Measurements from ENCODE around the gene U2AF2. TPM values are rescaled to one million over a fixed set of nuclear protein-coding genes. Genes with fewer than 3 reads are reported as not detected.

The U2AF2 gene
- total and polyA plus RNA-seq, 9 of the 15 experiments (the other 6 are each of a cell fraction or from before 2014, with no cell fraction given), result 3.0 to 331 (median 157) TPM

DNA sequence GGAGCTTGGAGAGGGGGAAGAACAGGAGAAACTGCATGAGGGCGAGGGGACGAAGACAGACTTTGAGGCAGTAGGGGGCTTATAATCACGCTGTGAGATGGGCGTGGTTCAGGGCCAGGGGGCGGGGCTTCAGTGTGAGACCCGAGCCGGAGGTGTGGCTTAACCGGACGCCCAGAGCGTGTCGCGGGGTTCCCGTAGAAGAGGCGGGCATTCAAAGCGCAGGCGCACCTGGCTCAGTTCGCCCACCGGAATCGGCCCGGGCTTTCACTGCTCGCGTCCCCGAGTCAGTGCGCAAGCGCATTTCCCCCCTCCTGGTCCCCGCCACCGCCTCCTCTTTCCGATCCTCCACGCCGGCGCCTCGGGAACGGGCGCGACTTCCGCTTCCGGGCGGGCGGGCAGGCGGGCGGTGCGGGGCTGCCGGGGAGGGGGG is 49.6 kb upstream of the U2AF2 start (continued):
- TF ChIP-seq, protein P1, sequence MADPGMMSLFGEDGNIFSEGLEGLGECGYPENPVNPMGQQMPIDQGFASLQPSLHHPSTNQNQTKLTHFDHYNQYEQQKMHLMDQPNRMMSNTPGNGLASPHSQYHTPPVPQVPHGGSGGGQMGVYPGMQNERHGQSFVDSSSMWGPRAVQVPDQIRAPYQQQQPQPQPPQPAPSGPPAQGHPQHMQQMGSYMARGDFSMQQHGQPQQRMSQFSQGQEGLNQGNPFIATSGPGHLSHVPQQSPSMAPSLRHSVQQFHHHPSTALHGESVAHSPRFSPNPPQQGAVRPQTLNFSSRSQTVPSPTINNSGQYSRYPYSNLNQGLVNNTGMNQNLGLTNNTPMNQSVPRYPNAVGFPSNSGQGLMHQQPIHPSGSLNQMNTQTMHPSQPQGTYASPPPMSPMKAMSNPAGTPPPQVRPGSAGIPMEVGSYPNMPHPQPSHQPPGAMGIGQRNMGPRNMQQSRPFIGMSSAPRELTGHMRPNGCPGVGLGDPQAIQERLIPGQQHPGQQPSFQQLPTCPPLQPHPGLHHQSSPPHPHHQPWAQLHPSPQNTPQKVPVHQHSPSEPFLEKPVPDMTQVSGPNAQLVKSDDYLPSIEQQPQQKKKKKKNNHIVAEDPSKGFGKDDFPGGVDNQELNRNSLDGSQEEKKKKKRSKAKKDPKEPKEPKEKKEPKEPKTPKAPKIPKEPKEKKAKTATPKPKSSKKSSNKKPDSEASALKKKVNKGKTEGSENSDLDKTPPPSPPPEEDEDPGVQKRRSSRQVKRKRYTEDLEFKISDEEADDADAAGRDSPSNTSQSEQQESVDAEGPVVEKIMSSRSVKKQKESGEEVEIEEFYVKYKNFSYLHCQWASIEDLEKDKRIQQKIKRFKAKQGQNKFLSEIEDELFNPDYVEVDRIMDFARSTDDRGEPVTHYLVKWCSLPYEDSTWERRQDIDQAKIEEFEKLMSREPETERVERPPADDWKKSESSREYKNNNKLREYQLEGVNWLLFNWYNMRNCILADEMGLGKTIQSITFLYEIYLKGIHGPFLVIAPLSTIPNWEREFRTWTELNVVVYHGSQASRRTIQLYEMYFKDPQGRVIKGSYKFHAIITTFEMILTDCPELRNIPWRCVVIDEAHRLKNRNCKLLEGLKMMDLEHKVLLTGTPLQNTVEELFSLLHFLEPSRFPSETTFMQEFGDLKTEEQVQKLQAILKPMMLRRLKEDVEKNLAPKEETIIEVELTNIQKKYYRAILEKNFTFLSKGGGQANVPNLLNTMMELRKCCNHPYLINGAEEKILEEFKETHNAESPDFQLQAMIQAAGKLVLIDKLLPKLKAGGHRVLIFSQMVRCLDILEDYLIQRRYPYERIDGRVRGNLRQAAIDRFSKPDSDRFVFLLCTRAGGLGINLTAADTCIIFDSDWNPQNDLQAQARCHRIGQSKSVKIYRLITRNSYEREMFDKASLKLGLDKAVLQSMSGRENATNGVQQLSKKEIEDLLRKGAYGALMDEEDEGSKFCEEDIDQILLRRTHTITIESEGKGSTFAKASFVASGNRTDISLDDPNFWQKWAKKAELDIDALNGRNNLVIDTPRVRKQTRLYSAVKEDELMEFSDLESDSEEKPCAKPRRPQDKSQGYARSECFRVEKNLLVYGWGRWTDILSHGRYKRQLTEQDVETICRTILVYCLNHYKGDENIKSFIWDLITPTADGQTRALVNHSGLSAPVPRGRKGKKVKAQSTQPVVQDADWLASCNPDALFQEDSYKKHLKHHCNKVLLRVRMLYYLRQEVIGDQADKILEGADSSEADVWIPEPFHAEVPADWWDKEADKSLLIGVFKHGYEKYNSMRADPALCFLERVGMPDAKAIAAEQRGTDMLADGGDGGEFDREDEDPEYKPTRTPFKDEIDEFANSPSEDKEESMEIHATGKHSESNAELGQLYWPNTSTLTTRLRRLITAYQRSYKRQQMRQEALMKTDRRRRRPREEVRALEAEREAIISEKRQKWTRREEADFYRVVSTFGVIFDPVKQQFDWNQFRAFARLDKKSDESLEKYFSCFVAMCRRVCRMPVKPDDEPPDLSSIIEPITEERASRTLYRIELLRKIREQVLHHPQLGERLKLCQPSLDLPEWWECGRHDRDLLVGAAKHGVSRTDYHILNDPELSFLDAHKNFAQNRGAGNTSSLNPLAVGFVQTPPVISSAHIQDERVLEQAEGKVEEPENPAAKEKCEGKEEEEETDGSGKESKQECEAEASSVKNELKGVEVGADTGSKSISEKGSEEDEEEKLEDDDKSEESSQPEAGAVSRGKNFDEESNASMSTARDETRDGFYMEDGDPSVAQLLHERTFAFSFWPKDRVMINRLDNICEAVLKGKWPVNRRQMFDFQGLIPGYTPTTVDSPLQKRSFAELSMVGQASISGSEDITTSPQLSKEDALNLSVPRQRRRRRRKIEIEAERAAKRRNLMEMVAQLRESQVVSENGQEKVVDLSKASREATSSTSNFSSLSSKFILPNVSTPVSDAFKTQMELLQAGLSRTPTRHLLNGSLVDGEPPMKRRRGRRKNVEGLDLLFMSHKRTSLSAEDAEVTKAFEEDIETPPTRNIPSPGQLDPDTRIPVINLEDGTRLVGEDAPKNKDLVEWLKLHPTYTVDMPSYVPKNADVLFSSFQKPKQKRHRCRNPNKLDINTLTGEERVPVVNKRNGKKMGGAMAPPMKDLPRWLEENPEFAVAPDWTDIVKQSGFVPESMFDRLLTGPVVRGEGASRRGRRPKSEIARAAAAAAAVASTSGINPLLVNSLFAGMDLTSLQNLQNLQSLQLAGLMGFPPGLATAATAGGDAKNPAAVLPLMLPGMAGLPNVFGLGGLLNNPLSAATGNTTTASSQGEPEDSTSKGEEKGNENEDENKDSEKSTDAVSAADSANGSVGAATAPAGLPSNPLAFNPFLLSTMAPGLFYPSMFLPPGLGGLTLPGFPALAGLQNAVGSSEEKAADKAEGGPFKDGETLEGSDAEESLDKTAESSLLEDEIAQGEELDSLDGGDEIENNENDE (IDR thresholded peaks at IDR 0.05; ENCODE audit: low read depth, low read length), result no peak
- TF ChIP-seq, protein P2, sequence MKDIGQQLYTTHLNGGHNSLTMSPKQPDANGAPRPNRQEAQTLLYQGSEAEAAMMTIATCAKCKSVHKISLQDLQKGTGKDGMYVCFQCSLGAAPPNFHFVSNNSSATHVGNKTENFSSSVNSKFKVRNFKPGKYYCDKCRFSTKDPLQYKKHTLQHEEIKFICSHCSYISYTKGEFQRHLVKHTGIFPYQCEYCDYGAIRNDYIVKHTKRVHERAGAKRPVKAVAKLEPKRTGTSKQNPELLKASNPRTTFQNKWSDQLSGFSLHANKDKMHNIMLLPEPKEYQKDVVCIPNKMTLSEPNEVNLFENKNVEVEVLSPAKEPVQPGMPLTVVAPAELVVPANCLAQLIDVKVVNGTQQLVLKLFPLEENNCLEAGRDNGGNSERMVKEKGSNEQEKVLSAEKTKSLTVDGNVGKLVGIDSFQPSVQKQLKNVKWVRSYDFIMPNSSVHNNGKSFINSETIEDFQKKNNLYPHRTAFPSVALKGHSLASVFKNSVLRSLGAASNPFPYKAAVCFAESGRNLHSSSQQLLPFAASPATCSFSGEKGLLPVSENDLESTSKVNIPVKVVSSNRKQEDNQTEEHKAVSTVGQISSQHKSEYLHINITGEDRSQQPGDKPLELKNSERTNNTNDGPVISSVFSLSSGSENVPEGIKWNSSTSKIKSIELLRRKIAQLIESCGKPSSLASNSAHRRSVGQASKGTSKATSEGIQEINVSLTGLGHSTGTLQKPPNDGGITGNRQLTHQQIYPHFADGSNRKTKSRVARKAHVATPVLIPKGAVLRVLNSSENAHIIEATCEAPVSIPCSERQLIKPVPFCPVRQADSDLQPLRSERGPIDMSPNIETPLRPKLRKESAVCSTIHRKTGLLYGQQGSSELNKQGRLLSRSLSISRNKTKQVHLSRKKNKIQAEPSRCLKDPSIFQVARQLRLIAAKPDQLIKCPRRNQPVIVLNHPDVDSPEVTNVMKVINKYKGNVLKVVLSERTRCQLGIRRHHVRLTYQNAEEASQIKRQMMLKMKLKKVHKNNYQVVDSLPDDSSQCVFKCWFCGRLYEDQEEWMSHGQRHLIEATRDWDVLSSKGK (CRISPR knock-in tag; IDR thresholded peaks at IDR 0.05), result no peak
- no peak for TF ChIP-seq ZNF324 (CRISPR knock-in tag; IDR thresholded peaks at IDR 0.05)
- TF ChIP-seq SMARCC2 (IDR thresholded peaks at IDR 0.05; ENCODE audit: low read depth), result no peak
- TF ChIP-seq, protein P3, sequence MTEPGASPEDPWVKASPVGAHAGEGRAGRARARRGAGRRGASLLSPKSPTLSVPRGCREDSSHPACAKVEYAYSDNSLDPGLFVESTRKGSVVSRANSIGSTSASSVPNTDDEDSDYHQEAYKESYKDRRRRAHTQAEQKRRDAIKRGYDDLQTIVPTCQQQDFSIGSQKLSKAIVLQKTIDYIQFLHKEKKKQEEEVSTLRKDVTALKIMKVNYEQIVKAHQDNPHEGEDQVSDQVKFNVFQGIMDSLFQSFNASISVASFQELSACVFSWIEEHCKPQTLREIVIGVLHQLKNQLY (CRISPR knock-in tag; conservative IDR thresholded peaks at IDR 0.05), result no peak
- no peak for TF ChIP-seq CCAR2 (IDR thresholded peaks at IDR 0.05; ENCODE audit: low read depth, low read length)
- no peak for TF ChIP-seq ATF1 (CRISPR knock-in tag; IDR thresholded peaks at IDR 0.05)
- no peak for TF ChIP-seq ATF1 (tag; IDR thresholded peaks at IDR 0.05)
- TF ChIP-seq, protein P4, sequence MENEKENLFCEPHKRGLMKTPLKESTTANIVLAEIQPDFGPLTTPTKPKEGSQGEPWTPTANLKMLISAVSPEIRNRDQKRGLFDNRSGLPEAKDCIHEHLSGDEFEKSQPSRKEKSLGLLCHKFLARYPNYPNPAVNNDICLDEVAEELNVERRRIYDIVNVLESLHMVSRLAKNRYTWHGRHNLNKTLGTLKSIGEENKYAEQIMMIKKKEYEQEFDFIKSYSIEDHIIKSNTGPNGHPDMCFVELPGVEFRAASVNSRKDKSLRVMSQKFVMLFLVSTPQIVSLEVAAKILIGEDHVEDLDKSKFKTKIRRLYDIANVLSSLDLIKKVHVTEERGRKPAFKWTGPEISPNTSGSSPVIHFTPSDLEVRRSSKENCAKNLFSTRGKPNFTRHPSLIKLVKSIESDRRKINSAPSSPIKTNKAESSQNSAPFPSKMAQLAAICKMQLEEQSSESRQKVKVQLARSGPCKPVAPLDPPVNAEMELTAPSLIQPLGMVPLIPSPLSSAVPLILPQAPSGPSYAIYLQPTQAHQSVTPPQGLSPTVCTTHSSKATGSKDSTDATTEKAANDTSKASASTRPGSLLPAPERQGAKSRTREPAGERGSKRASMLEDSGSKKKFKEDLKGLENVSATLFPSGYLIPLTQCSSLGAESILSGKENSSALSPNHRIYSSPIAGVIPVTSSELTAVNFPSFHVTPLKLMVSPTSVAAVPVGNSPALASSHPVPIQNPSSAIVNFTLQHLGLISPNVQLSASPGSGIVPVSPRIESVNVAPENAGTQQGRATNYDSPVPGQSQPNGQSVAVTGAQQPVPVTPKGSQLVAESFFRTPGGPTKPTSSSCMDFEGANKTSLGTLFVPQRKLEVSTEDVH (IDR thresholded peaks at IDR 0.05; ENCODE audit: low read depth, partially characterized antibody), result no peak
- TF ChIP-seq ZNF717 (CRISPR knock-in tag; IDR thresholded peaks at IDR 0.05), result no peak

Data from K562 (cell line).